Measurements from ENCODE around the gene TMEM42.
"Not testable (repeated sequence)": the region's sequence is repeated elsewhere in the genome, so short reads cannot be mapped to it uniquely, and the experiment has no call there.

The TMEM42 gene

DNA sequence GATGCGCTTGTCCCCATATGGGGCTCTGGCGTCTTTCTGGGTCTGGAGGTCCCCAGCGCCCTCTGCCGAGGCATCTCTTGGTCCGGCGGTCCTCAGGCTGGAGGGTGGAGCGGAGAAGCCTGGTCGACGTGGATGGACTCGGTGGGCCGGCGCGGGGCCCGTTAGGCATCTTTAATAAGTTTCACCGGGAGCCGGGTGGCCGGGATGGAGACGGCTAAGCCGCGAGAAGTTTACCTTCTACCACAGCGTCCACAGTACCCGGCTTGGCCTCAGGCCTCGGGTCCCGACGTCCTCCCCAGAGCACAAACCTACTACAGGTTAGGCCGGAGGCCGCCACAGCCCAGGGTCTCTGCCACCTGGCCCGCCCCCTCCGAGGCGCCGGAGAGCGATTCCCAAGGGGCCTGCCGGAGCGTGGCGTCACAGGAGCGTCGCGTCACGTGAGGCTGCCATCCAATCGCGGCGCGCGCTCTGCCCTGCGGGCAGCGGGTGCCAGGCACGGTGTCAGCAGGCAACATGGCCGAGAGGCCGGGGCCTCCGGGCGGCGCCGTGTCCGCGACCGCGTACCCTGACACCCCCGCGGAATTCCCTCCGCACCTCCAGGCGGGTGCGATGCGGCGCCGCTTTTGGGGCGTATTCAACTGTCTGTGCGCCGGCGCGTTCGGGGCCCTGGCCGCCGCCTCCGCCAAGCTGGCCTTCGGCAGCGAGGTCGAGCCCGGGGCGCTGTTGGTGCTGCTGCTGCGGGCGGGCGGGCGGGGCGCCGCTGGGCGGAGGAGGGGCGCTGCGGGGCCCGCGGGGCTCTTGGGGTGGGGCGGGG lies at the start of gene TMEM42:
TMEM42 (plus strand) TSS at position 501 of the 814 bp plus-strand sequence; CDS start at position 514, 13 bp downstream.
- peak; percentile 89 for DNase-seq

DNA sequence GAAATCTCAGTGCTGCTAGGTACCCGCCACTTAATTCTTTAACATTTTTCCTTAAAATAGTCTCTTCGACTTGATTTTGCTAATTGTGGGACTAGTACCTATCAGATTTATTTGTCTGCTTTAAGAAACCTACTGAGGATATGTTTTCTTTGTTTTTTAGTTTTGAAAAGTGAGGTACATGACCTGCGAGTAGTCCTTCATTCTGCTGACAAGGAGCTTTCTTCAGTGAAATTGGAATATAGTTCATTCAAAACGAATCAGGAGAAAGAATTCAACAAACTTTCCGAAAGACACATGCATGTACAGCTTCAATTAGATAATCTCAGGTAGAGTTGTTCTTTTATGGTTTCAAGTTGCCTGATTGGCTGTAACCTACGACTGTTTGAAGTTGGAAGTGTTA lies 47.0 kb upstream of the TMEM42 start:
- no peak for DNase-seq

GRCh38 chr3:44816334-44816733 lies 45.4 kb upstream of the TMEM42 start:
- not testable (repeated sequence) for DNase-seq

- not testable (repeated sequence) for DNase-seq
Observed at GRCh38 chr3:44821206-44821605, 40.5 kb upstream of the TMEM42 start.

DNA sequence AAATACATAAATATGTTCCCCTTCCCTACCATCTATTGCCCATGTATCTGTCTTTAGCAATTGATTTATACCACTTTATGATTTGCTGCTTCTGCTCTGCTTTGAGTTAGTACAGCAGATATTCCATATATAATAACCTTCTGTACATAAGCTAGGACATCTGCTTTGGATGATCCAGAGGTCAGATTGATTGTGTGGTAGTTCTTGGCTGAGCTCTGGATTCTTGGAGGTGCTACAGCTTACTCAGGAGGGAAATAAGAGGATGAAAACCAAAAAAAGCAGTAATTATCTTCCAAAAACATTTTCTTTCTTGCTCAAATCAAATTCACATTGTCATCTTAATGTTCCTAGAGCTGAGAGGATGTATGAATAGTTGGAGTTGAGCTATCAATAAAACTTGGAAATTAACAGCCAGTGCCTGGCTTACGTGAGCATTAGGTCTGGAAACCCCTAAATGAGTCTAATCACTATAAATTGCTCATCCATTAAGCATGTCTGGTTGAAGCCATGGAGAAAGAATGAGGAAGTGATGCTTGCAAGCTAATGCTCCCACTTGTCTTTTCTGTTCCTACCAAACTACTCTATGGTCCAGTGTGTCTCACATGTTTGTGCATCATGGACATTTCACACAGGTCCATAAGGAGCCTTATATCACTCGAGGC lies 36.3 kb upstream of the TMEM42 start:
- DNase-seq: no peak

GRCh38 chr3:44827196-44827595 lies 34.5 kb upstream of the TMEM42 start:
- DNase-seq: no peak

- no peak for DNase-seq
Observed at GRCh38 chr3:44831232-44831631, 30.5 kb upstream of the TMEM42 start.

GRCh38 chr3:44832032-44832431 lies 29.7 kb upstream of the TMEM42 start:
- no peak for DNase-seq

DNA sequence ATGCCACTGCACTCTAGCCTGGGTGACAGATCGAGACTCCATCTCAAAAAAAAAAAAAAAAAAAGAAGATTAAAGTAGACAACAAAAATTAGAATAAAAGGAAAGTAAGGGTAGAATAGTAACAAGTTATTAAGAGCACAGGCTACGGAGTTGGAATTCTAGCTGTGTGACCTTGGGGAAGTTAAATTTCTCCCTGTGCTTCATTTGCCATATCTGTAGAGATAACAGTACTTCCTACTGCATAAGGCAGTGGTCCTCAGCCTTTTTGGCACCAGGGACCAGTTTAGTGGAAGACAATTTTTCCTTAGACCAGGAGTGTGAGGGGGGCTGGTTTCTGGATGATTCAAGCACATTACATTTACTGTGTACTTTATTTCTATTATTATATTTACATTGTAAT lies 28.7 kb upstream of the TMEM42 start:
- no peak for DNase-seq

DNA sequence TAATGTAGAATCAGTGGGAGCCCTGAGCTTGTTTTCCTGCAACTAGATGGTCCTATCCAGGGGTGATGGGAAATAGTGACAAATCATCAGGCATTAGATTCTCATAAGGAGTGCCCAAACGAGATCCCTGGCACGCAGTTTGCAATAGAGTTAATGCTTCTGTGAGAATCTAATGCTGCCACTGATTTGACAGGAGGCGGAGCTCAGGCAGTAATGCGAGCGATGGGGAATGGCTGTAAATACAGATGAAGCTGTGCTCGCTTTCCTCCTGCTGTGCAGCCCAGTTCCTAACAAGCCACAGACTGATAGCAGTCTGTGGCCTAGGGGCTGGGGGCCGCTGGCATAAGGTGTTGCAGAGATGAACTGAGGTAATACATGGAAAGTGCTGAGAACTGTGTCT lies 28.3 kb upstream of the TMEM42 start:
- no peak for DNase-seq

DNA sequence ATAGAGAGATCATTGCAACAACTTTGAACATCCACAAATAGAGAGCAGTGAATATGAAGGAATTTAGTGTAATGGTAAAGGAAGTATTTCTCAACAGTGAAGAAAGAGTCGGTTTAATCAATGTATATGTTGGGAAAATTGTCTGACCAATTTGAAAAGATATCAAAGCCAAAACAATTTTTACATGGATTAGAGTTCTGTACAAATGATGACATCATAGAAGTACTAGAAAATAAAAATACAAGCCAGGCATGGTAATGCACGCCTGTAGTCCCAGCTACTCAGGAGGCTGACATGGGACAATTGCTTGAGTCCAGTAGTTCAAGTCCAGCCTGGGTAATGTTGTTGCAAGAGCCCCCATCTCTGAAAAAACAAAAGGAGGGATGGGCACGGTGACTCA lies 26.0 kb upstream of the TMEM42 start:
- DNase-seq: no peak

DNA sequence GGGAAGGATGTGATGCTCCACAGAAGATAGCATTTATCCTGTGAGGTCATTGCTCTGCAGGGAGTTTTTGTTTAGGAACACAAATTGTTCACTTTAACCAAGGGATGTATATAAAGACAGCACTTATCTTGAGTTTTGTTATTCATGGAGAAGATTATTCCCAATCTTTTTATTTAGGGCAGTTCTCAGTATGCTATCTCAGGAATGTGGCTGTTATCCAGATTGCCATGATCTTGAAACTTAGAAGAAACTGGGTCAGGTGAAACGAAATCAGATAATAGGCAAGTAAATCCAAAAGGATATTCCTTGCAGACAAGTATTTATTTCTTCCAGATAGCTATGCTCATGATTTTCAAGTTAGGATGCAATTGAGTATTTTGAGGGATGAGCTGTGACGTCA lies 19.3 kb upstream of the TMEM42 start:
- DNase-seq: no peak

GRCh38 chr3:44845528-44846520 lies 15.9 kb upstream of the TMEM42 start:
- DNase-seq: no peak

DNA sequence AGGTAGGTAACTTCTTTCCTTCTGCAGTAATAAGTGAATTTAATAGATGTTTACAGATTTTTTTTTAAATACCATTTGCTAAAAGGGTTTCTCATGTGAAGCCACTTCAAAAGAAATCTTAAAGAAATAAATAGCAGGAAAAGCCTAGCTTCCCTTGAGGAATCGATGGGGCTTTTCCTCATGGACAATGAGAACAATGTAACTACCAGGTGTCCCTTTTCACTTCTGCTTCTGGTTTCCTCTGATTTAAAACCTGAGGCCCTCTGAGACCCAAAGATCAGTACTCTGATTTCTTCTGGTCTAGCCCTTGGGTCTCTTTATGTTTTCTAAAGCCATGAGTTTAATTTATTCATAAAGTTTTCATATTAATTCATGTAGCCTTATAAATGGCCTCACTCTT lies 13.1 kb upstream of the TMEM42 start:
- DNase-seq: no peak

GRCh38 chr3:44856663-44857062 lies 5.0 kb upstream of the TMEM42 start:
- DNase-seq: not testable (repeated sequence)

DNA sequence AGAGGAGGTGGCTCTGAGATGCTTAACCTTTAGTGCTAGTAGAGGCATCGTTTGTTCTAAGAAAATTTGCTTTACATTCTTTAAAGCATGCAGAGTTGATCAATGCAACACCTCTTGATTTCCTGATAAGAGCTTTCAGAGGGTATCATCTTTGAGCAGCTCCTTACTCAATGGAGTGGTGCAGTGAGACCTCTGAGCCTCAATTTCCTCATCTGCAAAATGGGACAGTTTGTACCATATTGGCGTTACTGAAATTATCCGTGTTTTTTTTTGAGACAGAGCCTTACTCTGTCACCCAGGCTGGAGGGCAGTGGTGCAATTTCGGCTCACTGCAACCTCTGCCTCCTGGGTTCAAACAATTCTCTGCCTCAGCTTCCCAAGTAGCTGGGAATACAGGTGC lies 1.6 kb upstream of the TMEM42 start:
- no peak for DNase-seq

DNA sequence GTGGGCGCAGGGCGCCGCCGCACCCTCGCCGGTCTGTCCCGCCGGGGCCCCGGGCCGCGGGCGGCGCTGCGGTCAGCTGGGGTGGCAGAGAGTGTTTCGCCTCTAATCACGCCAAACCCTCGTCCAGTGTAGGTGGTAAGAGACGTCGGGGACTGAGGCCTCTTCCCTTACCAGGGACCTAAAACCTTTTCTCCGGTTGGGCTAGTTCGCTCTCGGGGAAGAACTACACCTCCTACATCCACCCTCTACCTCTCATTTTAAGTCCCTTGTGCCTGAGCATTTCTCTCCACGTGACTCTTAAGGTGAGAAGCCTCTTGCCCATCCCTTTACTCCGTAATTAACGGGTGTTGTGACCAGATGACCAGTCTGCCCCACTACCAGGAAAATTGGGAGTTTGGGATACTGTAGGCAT lies 520 bp downstream of the TMEM42 start:
- peak; percentile 46 for DNase-seq

DNA sequence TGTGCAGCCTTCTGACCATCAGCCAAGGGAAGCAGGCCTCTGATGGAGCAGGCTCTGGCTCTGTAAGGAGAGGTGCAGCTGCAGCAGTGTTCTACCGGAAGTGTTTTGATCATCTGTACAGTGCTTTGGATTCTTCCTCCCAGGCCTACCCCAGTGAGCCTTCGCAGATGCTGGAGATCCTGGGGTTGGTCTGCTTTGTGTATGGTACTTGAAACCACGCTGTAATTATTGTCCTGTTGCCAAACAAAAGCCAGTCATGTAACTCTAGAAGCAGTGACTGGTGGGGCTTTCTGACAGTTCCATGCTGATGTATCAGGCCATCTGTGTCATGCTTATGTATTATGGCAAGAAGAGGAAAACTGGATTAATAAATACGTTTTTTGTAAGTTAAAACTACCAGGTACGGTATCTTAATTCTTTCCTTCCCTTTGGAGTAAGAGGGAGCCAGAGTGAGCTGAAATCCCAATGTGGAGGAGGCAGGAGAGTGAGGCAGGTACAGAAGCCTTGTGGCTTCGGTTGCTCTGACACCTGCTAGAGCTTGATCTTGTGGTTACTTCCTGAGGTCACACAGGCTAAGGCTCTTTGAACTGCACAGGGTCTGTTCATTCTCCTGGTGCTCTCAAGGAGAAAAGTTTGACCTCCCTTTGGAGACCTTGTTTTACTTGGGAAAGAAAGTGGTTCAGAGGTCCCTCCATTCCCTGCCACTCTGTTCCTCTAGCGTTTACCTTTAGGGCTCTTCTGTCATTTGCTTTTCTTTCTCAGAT lies 3.7 kb downstream of the TMEM42 start:
- no peak for DNase-seq

DNA sequence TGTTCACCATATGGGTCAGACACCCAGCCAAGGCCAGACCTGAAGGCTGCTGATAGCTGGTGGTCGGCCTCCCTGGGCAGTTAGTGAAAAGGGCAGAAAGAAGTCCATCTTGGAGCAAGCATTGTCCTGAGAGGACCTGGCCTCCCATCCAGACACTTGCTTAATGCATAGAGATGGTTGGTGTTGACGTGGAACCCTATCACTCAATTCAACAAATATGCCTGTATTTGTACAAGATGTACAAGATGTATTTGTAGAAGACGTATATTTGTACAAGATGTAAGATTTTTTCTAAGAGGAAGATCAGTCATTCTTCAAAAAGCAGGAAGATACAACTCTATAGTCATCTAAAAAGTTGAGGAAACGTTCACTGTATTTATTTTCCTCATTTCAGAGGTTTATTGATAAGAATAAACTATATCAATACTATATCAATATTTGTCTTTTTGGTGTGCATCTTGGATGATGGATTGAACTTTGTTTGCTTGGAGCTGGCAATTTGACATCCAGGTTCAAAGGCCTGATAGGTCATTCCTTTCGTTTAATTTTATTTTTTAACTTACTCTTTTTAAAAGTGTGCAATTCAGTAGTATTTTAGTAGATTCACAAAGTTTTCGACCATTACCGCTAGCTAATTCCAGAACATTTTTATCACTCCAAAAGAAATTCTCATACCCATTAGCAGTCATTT lies 5.9 kb downstream of the TMEM42 start:
- DNase-seq: no peak

- DNase-seq: no peak
Observed at GRCh38 chr3:44870375-44871061, 8.8 kb downstream of the TMEM42 start.

DNA sequence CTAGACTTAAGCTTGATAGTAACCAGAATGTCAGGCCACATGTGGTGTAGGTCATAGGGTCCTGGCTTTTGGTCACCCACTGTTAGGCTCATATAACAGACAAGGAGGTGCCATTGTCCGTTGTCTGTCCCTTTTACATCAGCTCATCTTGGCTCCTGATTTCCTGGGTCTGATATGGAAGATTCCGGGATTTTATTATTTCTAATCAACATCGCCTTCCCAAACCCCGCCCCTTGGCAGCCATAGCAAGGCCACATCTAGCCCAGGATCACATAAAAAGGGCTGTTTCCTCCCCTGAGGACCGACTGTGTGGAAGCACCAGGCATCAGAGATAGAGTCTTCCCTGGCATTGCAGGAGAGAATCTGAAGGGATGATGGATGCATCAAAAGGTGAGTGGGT lies 12.6 kb downstream of the TMEM42 start, which contains the start of gene TGM4:
TGM4 (plus strand) TSS at position 301 of the 400 bp plus-strand sequence; CDS start at position 372, 71 bp downstream.
- no peak for DNase-seq
